Right atrium auricular region (tissue), 2 donors: Measurements from ENCODE around the gene ADCY3. TPM values are rescaled to one million over a fixed set of nuclear protein-coding genes. Genes with fewer than 3 reads are reported as not detected.

Source experiments
- DNase-seq: peaks from one replicate; pipeline ENCODE4 v3.0.0-alpha.2; 2019; ENCODE audit warnings: low spot score
- H3K27ac ChIP-seq, 2 donors: fragments of 200-600 bp; sonication (generic); 1 replicate in 1 of 2; 2 replicates in 1 of 2; pipeline ENCODE4 v1.5.1; 2016 to 2019
- H3K27me3 ChIP-seq, 2 donors: fragments of 200-600 bp; sonication (generic); one replicate each; pipeline versions ENCODE4 v1.5.1 to v1.6.0; 2017 to 2019
- H3K36me3 ChIP-seq: fragments of 200-600 bp; sonication (generic); one replicate; pipeline ENCODE4 v1.5.1; 2016
- H3K4me1 ChIP-seq, 2 donors: fragments of 200-600 bp; sonication (generic); one replicate each; pipeline versions ENCODE4 v1.5.1 to v1.6.0; 2017 to 2019
- H3K4me3 ChIP-seq, 2 donors: fragments of 200-600 bp; sonication (generic); 1 replicate in 1 of 2; 2 replicates in 1 of 2; pipeline ENCODE4 v1.5.1; 2017 to 2019; ENCODE audit warnings: mild to moderate bottlenecking in 1 of 2, moderate library complexity in 1 of 2
- H3K9me3 ChIP-seq, 2 donors: fragments of 200-600 bp; sonication (generic); one replicate each; pipeline ENCODE4 v1.5.1; 2019
- CTCF ChIP-seq, 2 donors: fragments of 200-600 bp; sonication (generic); IDR thresholded peaks; one replicate each; pipeline ENCODE4 v1.5.1; 2019; ENCODE audit warnings: antibody characterized with exemption in 2 of 2
- total RNA-seq, 2 donors: library from RNA; depleted of rRNA; stranded (reverse); fragments of >200 nt; gene quantifications; one replicate each; pipeline ENCODE4 v1.1.0, GENCODE V29; 2016

Gene ADCY3
- total RNA-seq, 2 donors from 2014 or later = 14.1 to 28.4 TPM

DNA sequence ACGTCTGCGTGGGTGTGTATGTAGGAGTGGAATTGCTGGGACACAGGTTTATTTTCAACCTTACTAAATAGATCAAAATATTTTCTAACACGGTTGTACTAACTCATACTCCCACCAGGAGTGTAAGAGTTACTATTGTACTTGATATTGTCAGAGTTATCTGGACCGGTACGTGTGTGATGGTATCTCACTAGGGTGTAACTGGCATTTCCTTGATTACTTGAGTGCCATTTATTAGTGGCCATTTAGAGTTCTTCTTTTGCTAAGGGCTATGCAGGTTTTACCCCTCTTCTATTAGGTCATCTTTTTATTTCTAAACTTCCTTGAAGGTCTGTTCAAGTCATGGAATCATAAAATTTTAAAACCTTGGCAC lies 93.3 kb downstream of the ADCY3 start:
- H3K27me3 ChIP-seq = no peaks in the 10 kb centered on the region
- peaks cover 10% of the 10 kb centered on the region for H3K36me3 ChIP-seq
- H3K4me1 ChIP-seq = peaks cover 0 to 11% of the 10 kb centered on the region in 2 donors
- no peak overlapping the region for H3K27ac ChIP-seq
- no peak for TF ChIP-seq CTCF (IDR thresholded peaks at IDR 0.05)
- no peak overlapping the region for H3K4me3 ChIP-seq
- no peaks in the 10 kb centered on the region for H3K9me3 ChIP-seq
- DNase-seq = no peak

- Histone ChIP-seq H3K27me3 (no peaks in the 10 kb centered on the region), H3K4me1 (peaks cover 0 to 11% of the 10 kb centered on the region in 2 donors), H3K9me3 (no peaks in the 10 kb centered on the region), H3K27ac (no peak overlapping the region), H3K4me3 (no peak overlapping the region), H3K36me3 (peaks cover 10% of the 10 kb centered on the region)
- TF ChIP-seq CTCF (IDR thresholded peaks at IDR 0.05) = no peak
- DNase-seq = peak; percentile 47
Measured at GRCh38 chr2:24825883-24826772, 93.9 kb downstream of the ADCY3 start.

DNA sequence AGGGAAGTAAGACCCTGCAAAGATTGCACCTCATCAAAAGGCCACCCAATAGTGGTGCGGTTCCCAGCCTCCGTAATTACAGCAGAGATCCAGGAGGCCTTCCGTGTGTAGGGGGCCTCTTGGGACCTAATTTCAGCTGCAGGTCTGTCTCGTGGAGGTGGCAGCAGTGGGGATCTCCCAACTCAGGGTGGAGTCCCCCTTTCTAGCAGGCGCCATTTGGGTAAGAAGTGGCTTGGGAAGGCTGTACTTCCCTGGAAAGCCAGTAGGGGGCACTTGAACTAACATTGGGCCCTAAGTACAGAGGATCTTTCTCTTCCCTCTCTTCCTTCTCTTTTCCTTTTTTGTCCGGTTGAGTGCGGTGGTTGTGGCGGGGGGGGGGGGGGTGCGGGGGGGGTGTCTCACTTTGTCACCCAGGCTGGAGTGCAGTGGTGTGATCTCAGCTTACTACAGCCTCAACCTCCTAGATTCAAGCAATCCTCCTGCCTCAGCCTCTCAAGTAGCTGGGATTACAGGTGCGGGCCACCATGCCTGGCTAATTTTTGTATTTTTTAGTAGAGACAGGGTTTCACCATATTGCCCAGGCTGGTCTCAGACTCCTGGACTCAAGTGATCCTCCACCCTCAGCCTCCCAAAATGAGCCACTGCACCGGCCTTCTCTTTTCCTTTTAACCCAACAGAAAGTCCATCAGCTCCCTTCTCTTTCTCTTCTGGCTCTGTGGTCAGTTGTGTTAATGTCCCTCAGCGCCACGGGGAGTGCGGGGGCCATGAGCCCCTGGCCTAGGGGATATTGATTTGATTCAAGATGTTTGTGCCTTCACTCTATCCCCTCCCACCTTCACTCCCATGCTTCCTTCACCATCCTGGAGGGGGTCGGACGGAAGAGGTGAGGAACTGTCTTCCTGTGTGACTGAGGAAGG lies 94.8 kb downstream of the ADCY3 start:
- no peak overlapping the region for H3K4me3 ChIP-seq
- no peaks in the 10 kb centered on the region for H3K9me3 ChIP-seq
- H3K27me3 ChIP-seq = no peaks in the 10 kb centered on the region
- TF ChIP-seq CTCF (IDR thresholded peaks at IDR 0.05) = peak; percentile 32 to 54
- peaks cover 10% of the 10 kb centered on the region for H3K36me3 ChIP-seq
- H3K4me1 ChIP-seq = peaks cover 0 to 11% of the 10 kb centered on the region in 2 donors
- peak; percentile 55 for DNase-seq
- H3K27ac ChIP-seq = no peak overlapping the region

- TF ChIP-seq CTCF (IDR thresholded peaks at IDR 0.05) = no peak
- peak; percentile 43 for DNase-seq
- Histone ChIP-seq H3K4me1 (peaks cover 0 to 11% of the 10 kb centered on the region in 2 donors), H3K36me3 (peaks cover 10% of the 10 kb centered on the region), H3K4me3 (no peak overlapping the region), H3K9me3 (no peaks in the 10 kb centered on the region), H3K27ac (no peak overlapping the region), H3K27me3 (no peaks in the 10 kb centered on the region)
Measured at GRCh38 chr2:24824071-24824588, 95.9 kb downstream of the ADCY3 start.

- TF ChIP-seq CTCF (IDR thresholded peaks at IDR 0.05) = no peak
- H3K36me3 ChIP-seq = peaks cover 10% of the 10 kb centered on the region
- H3K4me3 ChIP-seq = no peak overlapping the region
- no peaks in the 10 kb centered on the region for H3K9me3 ChIP-seq
- DNase-seq = peak; percentile 34
- peaks cover 0 to 5% of the 10 kb centered on the region in 2 donors for H3K4me1 ChIP-seq
- no peaks in the 10 kb centered on the region for H3K27me3 ChIP-seq
- H3K27ac ChIP-seq = no peak overlapping the region
Measured at GRCh38 chr2:24822049-24822706, 97.9 kb downstream of the ADCY3 start.
